Karpas-422 (cell line): ENCODE results near the gene CYP4F11. TPM values are rescaled to one million over a fixed set of nuclear protein-coding genes. Genes with fewer than 3 reads are reported as not detected.

Experiments
- DNase-seq: peaks from one replicate; pipeline ENCODE4 v3.0.0-alpha.2; 2015
- H2AFZ ChIP-seq: fragments of 200-600 bp; sonication (generic); 2 replicates; pipeline ENCODE4 v1.6.1; 2014; ENCODE audit warnings: antibody characterized with exemption, low read length, mixed read lengths
- H3K27ac ChIP-seq: fragments of 200-600 bp; sonication (generic); 2 replicates; pipeline ENCODE4 v1.5.1; 2014; ENCODE audit warnings: mild to moderate bottlenecking, low read length, moderate library complexity
- H3K27me3 ChIP-seq: fragments of 200-600 bp; sonication (generic); 2 replicates; pipeline ENCODE4 v1.6.1; 2014; ENCODE audit warnings: low read length, mixed read lengths
- H3K36me3 ChIP-seq: fragments of 200-600 bp; sonication (generic); 2 replicates; pipeline ENCODE4 v1.6.1; 2014; ENCODE audit warnings: low read length, mixed read lengths; ENCODE audit not compliant: insufficient read depth
- H3K4me1 ChIP-seq: fragments of 200-600 bp; sonication (generic); 2 replicates; pipeline ENCODE4 v1.6.1; 2014; ENCODE audit warnings: mild to moderate bottlenecking, low read length, mixed read lengths
- H3K4me2 ChIP-seq: fragments of 200-600 bp; sonication (generic); 2 replicates; pipeline ENCODE4 v1.6.1; 2014; ENCODE audit warnings: low read length, low read depth, mild to moderate bottlenecking; ENCODE audit not compliant: poor library complexity, severe bottlenecking
- H3K4me3 ChIP-seq: fragments of 200-600 bp; sonication (generic); 2 replicates; pipeline ENCODE4 v1.5.1; 2014; ENCODE audit warnings: mild to moderate bottlenecking, antibody characterized with exemption, low read length, mixed read lengths
- H3K79me2 ChIP-seq: fragments of 200-600 bp; sonication (generic); 2 replicates; pipeline ENCODE4 v1.6.1; 2014; ENCODE audit warnings: mild to moderate bottlenecking, low read length, mixed read lengths
- H3K9ac ChIP-seq: fragments of 200-600 bp; sonication (generic); 2 replicates; pipeline ENCODE4 v1.6.0; 2014; ENCODE audit warnings: low read length
- H3K9me2 ChIP-seq: fragments of 200-600 bp; sonication (generic), shearing (Covaris generic); replicated peaks from 2 replicates; pipeline ENCODE4 v1.6.0; 2014; ENCODE audit warnings: mild to moderate bottlenecking, low read length, moderate library complexity; ENCODE audit not compliant: insufficient read depth
- H3K9me3 ChIP-seq: fragments of 300-700, 200-600 bp; sonication (generic); 2 replicates; pipeline ENCODE4 v1.6.1; 2014; ENCODE audit warnings: low read length, mixed read lengths
- H4K20me1 ChIP-seq: fragments of 200-600 bp; sonication (generic); 2 replicates; pipeline ENCODE4 v1.6.1; 2014; ENCODE audit warnings: mild to moderate bottlenecking, antibody characterized with exemption, low read length, low read depth; ENCODE audit not compliant: insufficient read depth
- small RNA-seq: library from RNA; depleted of rRNA; stranded (forward); fragments of <200 nt; gene quantifications from one replicate; pipeline ENCODE3, GENCODE V24; 2014
- total RNA-seq: library from RNA; depleted of rRNA; stranded (reverse); fragments of >200 nt; shearing (Covaris generic); gene quantifications from 2 replicates; pipeline ENCODE4 v1.2.3, GENCODE V29; 2014; ENCODE audit warnings: low replicate concordance; rRNA removed

CYP4F11 gene
- total RNA-seq, 1 experiment from 2014 or later = not detected

DNA sequence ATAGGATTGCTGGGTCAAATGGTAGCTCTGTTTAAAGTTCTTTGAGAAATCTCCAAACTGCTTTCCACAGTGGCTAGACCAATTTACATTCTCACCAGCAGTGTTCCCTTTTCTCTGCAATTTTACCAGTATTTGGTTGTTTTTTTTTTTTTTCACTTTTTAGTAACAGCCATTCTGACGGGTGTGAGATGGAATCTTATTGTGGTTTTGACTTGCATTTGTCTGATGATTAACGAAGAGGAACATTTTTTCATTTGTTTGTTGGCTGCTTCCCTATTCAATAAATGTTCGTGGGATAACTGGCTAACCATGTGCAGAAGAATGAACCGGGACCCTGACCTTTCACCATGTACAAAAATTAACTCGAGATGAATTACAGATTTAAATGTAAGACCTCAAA, 67.7 kb downstream of the CYP4F11 start:
- H3K4me1 ChIP-seq = peaks cover 3% of the 10 kb centered on the region
- H3K4me2 ChIP-seq = no peak overlapping the region
- DNase-seq = no peak
- H3K27me3 ChIP-seq = no peaks in the 10 kb centered on the region
- no peak overlapping the region for H3K4me3 ChIP-seq
- no peaks in the 10 kb centered on the region for H3K79me2 ChIP-seq
- H4K20me1 ChIP-seq = no peaks in the 10 kb centered on the region
- H3K9ac ChIP-seq = no peak overlapping the region
- no peaks in the 10 kb centered on the region for H3K9me2 ChIP-seq
- H2AFZ ChIP-seq = no peak overlapping the region
- no peaks in the 10 kb centered on the region for H3K36me3 ChIP-seq
- H3K27ac ChIP-seq = no peak overlapping the region
- H3K9me3 ChIP-seq = no peaks in the 10 kb centered on the region

- Histone ChIP-seq H3K27ac (no peak overlapping the region), H3K9me3 (no peaks in the 10 kb centered on the region), H3K9ac (no peak overlapping the region), H3K4me1 (no peaks in the 10 kb centered on the region), H3K4me2 (no peak overlapping the region), H3K79me2 (no peaks in the 10 kb centered on the region), H3K9me2 (no peaks in the 10 kb centered on the region), H3K4me3 (no peak overlapping the region), H3K27me3 (no peaks in the 10 kb centered on the region), H4K20me1 (no peaks in the 10 kb centered on the region), H3K36me3 (no peaks in the 10 kb centered on the region), H2AFZ (no peak overlapping the region)
- DNase-seq = no peak
Measured at GRCh38 chr19:15864824-15865223, 69.5 kb downstream of the CYP4F11 start.

DNA sequence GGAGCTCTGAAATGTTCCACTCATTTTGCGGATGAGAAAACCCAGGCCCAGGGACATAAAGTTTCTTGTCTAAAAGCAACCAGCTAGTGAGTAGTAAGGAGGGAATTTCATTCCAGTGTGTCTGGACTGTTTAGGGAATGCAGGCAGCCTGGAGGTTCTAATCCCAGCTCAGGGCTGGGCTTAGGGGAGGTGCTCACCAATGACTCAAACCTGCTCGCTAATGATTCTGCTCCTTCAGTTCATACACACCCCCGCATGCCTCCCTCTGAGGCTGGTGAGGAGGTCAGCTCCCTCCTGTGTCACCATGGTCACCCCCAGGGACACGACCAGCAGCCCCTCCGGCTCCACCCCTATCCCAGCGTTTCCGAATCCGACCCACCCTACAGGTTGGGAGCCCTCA, 71.1 kb downstream of the CYP4F11 start:
- H3K9me2 ChIP-seq = no peaks in the 10 kb centered on the region
- H3K79me2 ChIP-seq = no peaks in the 10 kb centered on the region
- no peaks in the 10 kb centered on the region for H4K20me1 ChIP-seq
- no peak overlapping the region for H3K27ac ChIP-seq
- no peak overlapping the region for H3K9ac ChIP-seq
- H3K4me1 ChIP-seq = no peaks in the 10 kb centered on the region
- no peaks in the 10 kb centered on the region for H3K27me3 ChIP-seq
- no peak overlapping the region for H3K4me3 ChIP-seq
- no peaks in the 10 kb centered on the region for H3K36me3 ChIP-seq
- no peaks in the 10 kb centered on the region for H3K9me3 ChIP-seq
- H3K4me2 ChIP-seq = no peak overlapping the region
- H2AFZ ChIP-seq = no peak overlapping the region
- DNase-seq = no peak

GRCh38 chr19:15862444-15862843, 71.9 kb downstream of the CYP4F11 start:
- H2AFZ ChIP-seq = no peak overlapping the region
- H3K27ac ChIP-seq = no peak overlapping the region
- no peaks in the 10 kb centered on the region for H3K27me3 ChIP-seq
- H3K9ac ChIP-seq = no peak overlapping the region
- H3K4me3 ChIP-seq = no peak overlapping the region
- no peak for DNase-seq
- H3K9me3 ChIP-seq = no peaks in the 10 kb centered on the region
- no peaks in the 10 kb centered on the region for H3K9me2 ChIP-seq
- no peaks in the 10 kb centered on the region for H4K20me1 ChIP-seq
- H3K4me2 ChIP-seq = no peak overlapping the region
- H3K4me1 ChIP-seq = no peaks in the 10 kb centered on the region
- H3K79me2 ChIP-seq = no peaks in the 10 kb centered on the region
- no peaks in the 10 kb centered on the region for H3K36me3 ChIP-seq

Small RNA genes lying within 50 kb of the gene (small RNA-seq; reads per million reads assigned to genes)
- not detected for gene CYP4F36P

Other genes starting within 250 kb of the CYP4F11 start
- gene OR10H2, start 206.5 kb downstream of the CYP4F11 start, total RNA-seq = not detected in 2 replicates
- gene OR10H3, start 196.5 kb downstream of the CYP4F11 start, total RNA-seq = not detected in 2 replicates
- not detected in 2 replicates for gene OR10H5, start 146.9 kb downstream of the CYP4F11 start, total RNA-seq
- gene OR10H1, start 118.9 kb downstream of the CYP4F11 start, total RNA-seq = not detected in 2 replicates
- not detected in 2 replicates for gene CYP4F2, start 36.5 kb downstream of the CYP4F11 start, total RNA-seq
- gene OR10H4, start 14.5 kb upstream of the CYP4F11 start, total RNA-seq = not detected in 2 replicates
- 76.7 and 76.9 TPM in 2 replicates for gene TPM4, start 142.0 kb upstream of the CYP4F11 start, total RNA-seq
- gene RAB8A, start 177.4 kb upstream of the CYP4F11 start, total RNA-seq = 30.2 and 48.8 TPM in 2 replicates
- 22.7 and 27.4 TPM in 2 replicates for gene HSH2D, start 209.2 kb upstream of the CYP4F11 start, total RNA-seq
- not detected in 2 replicates for gene CIB3, start 239.0 kb upstream of the CYP4F11 start, total RNA-seq